Hypothalamus (tissue), 51 donors: ENCODE results near the gene KIF26B.
A peak's percentile ranks its signal among the peaks of the same experiment; 100 is the strongest.
"Not testable (repeated sequence)": the region's sequence is repeated elsewhere in the genome, so short reads cannot be mapped to it uniquely, and the experiment has no call there.

Experiments
- DNase-seq, 51 donors: peaks; one replicate each; lab custom pipeline; 2025; lab: John Stamatoyannopoulos, UW

The KIF26B gene

GRCh38 chr1:245341743-245342142, 187.0 kb downstream of the KIF26B start:
- DNase-seq = no peak

DNA sequence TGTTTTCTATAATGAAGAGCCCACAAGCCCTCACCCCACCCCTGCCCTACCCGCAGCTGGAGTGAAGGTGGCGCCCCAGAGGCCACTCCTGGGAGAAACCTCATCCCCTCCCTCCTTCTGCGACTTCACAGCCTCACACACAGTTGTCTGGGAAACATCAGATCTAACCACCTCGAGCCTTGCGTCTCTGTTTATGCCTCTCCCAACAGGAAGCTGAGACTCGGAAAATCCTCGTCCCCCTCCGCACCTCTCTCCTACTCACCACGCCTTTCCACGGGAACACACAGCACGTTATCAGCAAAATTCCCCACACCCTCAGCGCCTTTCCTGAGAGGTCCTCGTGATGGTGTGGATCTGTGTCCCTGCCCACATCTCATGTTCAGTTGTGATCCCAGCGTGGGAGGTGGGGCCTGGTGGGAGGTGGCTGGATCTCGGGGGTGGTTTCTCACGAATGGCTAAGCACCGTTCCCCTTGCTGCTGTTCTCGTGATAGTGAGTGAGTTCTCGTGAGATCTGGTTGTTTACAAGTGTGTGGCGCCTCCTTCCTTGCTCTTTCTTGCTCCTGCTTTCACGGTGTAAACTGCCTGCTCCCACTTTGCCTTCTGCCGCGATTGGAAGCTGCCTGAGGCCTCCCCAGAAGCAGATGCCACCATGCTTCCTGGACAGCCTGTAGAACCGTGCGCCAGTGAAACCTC, 190.6 kb downstream of the KIF26B start:
- no peak for DNase-seq

- no peak for DNase-seq
Observed at GRCh38 chr1:245348626-245349025, 193.8 kb downstream of the KIF26B start.

DNA sequence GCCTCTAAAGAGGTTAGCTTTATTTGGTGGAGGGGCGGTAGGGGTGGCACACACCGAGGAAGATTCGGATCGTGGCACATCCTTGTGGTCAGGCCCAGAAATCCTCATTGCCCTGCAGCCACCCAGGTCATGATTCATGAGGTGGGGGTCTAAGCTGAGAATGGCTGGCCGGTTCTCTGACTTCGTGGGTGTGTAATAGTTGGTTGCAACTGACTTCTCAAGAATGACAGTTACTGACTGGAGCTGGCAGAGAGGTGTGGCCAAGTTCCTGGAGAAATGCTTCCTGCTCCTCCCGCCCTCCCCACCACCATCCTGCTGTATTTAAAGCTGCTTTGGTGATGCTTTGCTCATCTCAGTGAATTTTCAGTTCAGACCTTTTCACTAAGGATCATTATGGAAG, 198.6 kb downstream of the KIF26B start:
- DNase-seq = no peak

- no peak for DNase-seq
Observed at GRCh38 chr1:245353915-245354775, 199.4 kb downstream of the KIF26B start.

- DNase-seq = not testable (repeated sequence)
Observed at GRCh38 chr1:245355851-245356630, 201.3 kb downstream of the KIF26B start.

- DNase-seq = no peak
Observed at GRCh38 chr1:245356891-245357585, 202.3 kb downstream of the KIF26B start.

GRCh38 chr1:245359101-245359680, 204.4 kb downstream of the KIF26B start:
- not testable (repeated sequence) for DNase-seq

- no peak for DNase-seq
Observed at GRCh38 chr1:245361065-245361464, 206.3 kb downstream of the KIF26B start.

DNA sequence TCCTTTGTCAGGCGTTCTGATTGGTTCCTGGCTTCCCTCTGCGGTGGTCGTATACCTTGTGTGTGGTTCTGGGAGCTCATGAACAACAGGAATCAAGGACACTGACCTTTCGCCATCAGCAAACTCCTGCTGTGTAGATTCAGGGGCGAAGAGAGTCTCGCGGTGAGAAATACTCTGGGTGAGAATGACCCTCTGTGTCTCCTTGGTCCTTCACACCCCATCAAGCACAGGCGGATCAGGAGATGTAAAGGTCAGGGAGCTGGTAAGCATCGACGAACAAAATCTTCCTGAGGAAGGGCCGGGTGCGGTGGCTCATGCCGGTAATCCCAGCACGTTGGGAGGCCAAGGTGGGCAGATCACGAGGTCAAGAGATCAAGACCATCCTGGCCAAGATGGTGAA, 207.2 kb downstream of the KIF26B start:
- no peak for DNase-seq

DNA sequence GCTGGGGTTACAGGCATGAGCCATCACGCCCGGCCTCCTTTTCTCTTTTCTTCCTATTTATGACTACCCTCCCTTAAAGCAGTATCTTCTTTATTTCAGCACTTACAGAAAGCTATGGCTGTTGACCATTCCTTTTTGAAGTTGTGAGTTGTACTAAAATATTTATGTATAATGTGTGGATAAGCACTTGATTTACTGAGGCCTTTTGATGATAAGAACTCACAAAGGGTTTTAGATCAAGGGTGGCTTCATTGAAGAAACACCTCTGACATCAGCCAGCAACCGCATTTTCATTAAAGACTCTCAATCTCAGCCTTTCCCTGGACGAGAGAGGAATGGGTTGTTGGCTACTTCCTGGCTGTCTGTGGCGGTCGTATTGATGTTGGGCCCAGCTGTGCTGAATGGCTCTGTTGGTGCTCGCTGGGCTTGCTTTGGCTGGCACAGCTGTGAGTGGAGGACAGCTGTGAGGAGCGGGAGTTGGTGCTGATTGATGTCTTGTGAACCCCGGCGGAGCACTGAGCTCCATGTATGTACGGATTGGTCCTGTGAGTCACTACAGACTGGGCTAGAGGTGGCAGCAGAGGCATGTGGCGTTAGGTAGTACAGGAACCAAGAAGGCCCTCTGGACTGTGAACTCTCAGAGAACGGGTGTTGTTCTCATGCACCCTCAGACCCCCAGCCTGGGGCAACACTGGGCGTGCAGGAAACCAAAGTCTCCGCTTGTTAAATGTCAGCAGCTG, 208.8 kb downstream of the KIF26B start:
- peak in 4 of 51 donors; percentile 7 to 18 (median 14) for DNase-seq

DNA sequence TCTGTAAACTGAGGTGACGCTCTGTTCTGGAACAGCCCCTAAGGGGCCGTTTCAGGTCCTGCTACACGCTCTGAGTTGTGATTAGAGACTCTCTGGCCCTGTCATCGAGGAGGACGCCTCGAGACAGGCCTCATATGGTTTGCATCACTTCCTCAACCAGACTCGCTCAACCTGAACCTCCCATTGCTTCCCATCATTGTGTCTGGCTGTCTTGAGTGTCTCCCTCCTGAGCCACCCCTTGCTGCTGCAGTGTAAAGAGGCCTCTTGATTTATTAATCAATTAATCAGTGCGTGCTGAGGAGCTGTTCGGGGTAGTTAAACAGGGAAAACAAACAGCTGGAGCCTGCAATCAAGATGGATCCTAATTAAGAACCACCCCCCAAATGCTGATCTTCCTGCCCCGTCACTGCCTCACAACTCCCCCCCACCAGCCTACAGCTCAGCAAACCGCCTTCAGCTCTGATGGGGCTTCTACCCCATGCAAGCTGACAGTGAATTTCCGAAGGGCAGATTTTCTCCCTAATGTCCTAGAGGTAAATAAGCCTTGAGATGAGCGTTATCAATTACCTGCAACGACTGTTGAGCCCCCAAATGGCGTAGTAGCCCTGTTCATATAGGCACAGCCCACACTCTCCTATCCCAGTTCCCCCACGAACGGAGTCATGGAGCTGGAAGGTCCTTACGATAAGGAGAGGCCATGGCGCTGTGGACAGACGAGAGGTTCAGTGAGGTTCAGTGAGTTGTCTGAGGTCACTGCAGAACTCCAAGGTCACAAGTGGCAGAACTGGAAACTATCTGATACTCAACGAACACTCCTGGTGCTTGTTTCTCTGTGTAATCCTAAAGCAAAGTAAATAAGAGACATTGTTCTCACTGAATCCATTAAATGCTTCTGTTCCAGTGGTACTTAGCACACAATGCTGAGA, 210.6 kb downstream of the KIF26B start:
- no peak for DNase-seq

GRCh38 chr1:245366886-245367285, 212.1 kb downstream of the KIF26B start:
- no peak for DNase-seq

GRCh38 chr1:245370175-245370825, 215.5 kb downstream of the KIF26B start:
- DNase-seq = no peak

DNA sequence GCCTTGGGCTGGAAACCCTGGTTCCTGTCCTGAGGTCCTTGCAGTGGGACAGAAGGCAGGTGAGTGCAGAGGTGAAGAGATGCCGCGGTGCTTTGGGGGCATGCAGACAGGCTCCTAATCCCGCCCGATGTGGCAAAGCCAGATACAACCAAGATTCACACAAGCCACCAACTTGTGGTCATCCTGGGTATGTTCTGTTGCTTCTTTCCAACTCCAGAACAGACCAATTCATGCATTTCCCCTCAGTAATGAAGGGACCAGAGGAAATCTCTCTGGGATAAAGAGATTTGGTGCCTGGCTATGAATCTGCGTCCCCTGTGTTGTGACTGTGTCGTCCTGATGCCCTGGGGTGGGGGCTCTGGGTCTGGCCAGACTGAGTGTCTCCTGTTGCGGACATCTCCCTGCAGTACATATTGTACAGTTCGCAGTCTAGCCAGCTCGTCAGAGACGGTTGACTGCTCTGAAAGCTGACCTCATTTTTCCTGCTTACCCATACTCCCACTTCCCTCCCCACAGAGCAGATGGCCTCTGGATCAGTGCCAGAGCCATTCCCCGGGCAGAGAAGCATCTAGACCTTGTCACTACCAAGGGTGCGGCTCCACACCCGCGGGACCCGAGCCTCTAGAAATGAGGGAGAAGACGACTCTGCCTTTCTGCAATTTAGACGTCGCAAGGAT, 216.3 kb downstream of the KIF26B start:
- peak in 1 of 51 donors; percentile 22 for DNase-seq

- DNase-seq = no peak
Observed at GRCh38 chr1:245373131-245373530, 218.3 kb downstream of the KIF26B start.

DNA sequence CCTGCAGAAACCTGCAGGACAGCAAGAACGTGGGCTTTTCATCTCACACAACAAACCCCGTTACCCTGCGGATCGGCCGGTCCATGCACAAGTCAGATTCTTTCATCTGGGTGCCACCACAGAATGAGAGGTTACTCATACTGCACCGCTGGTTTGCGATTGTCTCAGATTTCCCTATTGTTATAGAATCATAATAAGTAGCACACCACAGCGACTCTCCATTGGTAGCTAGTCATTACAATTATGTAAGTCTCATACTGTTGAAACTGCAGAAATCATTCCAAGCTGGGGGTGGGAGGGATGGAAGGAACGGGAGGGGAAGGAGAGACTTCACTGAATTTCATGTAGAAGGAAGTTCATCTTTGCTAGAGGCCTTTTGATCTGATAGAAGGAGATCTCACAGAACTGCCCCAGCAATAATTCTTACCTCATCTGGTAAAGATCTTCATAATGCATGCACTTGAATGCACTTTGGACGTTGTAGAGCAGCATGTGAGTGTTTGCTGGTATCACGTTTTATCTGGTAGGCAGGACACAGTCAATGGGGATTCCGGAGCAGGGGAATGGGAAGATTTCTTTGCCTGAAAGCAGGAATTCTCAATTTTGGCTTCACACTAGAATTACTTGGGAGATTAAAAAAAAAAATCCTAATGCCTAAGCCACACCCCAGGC, 221.1 kb downstream of the KIF26B start:
- no peak for DNase-seq
